Prostate gland (tissue), 2 donors: ENCODE measurements around the gene ITPRID1. TPM values are rescaled to one million over a fixed set of nuclear protein-coding genes. Genes with fewer than 3 reads are reported as not detected.
A peak's percentile ranks its signal among the peaks of the same experiment; 100 is the strongest.

ENCODE experiments used
- DNase-seq: peaks from one replicate; pipeline ENCODE4 v3.0.0-alpha.2; 2019; ENCODE audit warnings: low spot score
- H3K27ac ChIP-seq, 2 donors: fragments of 200-600 bp; sonication (generic); 2 replicates each; pipeline ENCODE4 v1.5.1; 2017 to 2019
- H3K27me3 ChIP-seq: fragments of 200-600 bp; sonication (generic); replicated peaks from 2 replicates; pipeline ENCODE4 v1.5.1; 2019; ENCODE audit not compliant: insufficient read depth
- H3K36me3 ChIP-seq, 2 donors: fragments of 200-600 bp; sonication (generic); 1 replicate in 1 of 2; 2 replicates in 1 of 2; pipeline versions ENCODE4 v1.5.1 to v1.8.1; 2017 to 2019
- H3K4me1 ChIP-seq: fragments of 200-600 bp; sonication (generic); replicated peaks from 2 replicates; pipeline ENCODE4 v1.5.1; 2019
- H3K4me3 ChIP-seq, 2 donors: fragments of 200-600 bp; sonication (generic); 2 replicates each; pipeline ENCODE4 v1.5.1; 2017 to 2019
- H3K9me3 ChIP-seq: fragments of 200-600 bp; sonication (generic); 2 replicates; pipeline ENCODE4 v1.5.1; 2017
- POLR2A ChIP-seq: fragments of 450-650 bp; IDR thresholded peaks from one replicate; pipeline ENCODE4 v1.6.1; 2016; ENCODE audit warnings: antibody characterized with exemption, mild to moderate bottlenecking
- POLR2AphosphoS5 ChIP-seq: sonication (generic); formaldehyde crosslinking; IDR thresholded peaks from one replicate; pipeline ENCODE4 v1.6.1; 2017; ENCODE audit warnings: antibody characterized with exemption
- WGBS: methylation state at CpG from one replicate; pipeline ENCODE4 v1.1.5; 2018; 5-methylcytosine and 5-hydroxymethylcytosine counted together
- intact Hi-C: fragments of 100-400 bp; cut with DNase I; formaldehyde crosslinking; loops from one replicate; pipeline ENCODE4 v1.14.2; 2022
- total RNA-seq, 2 donors: library from RNA; depleted of rRNA; stranded (reverse); fragments of >200 nt; gene quantifications; one replicate each; pipeline ENCODE4 v1.1.0, GENCODE V29; 2016
- TF ChIP-seq, protein P1 (sequence below), 4 experiments: fragments of 200-600 bp in 2 of 4; fragments of 450-650 bp in 2 of 4; sonication (generic) in 2 of 4; IDR thresholded peaks; 1 replicate in 3 of 4; 2 replicates in 1 of 4; pipeline ENCODE4 v1.5.1; 2016 to 2019; ENCODE audit warnings: antibody characterized with exemption in 4 of 4, mild to moderate bottlenecking in 2 of 4, moderate library complexity in 2 of 4

ITPRID1 gene
- total RNA-seq, 2 donors from 2014 or later, result 0.17 TPM; not detected in 1

DNA sequence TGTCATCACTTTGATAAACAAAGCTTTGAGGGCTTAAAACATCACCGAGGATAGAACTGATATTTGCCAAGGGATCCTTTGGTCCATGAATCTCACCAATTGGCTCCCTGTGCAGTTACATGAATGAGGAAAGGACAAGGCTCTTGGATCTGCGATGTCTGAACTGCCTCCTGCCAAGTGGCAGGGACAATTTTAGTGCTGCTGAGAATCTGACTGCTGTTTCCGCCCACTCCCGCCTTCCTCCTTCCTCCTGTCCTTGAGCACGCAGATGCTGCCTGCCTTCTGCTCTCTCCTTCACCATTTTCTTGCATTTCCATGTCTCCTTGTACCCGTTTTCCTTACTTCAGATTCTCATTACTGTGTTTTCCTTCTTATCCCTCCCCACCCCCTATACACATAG lies 26.8 kb upstream of the ITPRID1 start:
- Histone ChIP-seq H3K4me3 (no peak overlapping the region), H3K36me3 (no peaks in the 10 kb centered on the region), H3K4me1 (no peaks in the 10 kb centered on the region), H3K27me3 (no peaks in the 10 kb centered on the region), H3K9me3 (no peaks in the 10 kb centered on the region), H3K27ac (no peak overlapping the region)
- TF ChIP-seq, protein P1, sequence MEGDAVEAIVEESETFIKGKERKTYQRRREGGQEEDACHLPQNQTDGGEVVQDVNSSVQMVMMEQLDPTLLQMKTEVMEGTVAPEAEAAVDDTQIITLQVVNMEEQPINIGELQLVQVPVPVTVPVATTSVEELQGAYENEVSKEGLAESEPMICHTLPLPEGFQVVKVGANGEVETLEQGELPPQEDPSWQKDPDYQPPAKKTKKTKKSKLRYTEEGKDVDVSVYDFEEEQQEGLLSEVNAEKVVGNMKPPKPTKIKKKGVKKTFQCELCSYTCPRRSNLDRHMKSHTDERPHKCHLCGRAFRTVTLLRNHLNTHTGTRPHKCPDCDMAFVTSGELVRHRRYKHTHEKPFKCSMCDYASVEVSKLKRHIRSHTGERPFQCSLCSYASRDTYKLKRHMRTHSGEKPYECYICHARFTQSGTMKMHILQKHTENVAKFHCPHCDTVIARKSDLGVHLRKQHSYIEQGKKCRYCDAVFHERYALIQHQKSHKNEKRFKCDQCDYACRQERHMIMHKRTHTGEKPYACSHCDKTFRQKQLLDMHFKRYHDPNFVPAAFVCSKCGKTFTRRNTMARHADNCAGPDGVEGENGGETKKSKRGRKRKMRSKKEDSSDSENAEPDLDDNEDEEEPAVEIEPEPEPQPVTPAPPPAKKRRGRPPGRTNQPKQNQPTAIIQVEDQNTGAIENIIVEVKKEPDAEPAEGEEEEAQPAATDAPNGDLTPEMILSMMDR (IDR thresholded peaks at IDR 0.05), result no peak
- TF ChIP-seq POLR2AphosphoS5, result no peak
- TF ChIP-seq POLR2A, result no peak
- no peak for DNase-seq
- WGBS, result 60% methylated on average over 6 of the region's 6 CpGs
- intact Hi-C loops, result no loop called here

DNA sequence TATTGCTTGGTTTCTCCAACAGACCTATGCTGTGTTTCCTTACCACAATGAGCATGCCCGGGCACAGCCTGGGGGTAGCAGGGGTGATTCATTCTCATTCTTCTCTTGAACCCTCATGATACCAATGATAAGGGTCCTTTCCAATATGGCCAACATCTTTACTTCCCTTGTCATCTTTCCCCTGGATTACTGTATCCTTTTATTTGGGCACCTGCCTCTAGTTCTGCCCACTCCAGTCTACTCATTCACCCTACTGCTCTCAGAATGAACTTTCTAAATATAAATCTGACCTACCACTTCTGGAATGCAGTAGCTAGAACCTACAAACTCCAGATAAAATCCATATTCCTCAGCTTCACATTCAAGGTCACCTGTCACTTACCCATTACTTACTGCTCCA lies 26.4 kb upstream of the ITPRID1 start:
- DNase-seq, result no peak
- Histone ChIP-seq H3K4me1 (no peaks in the 10 kb centered on the region), H3K27ac (no peak overlapping the region), H3K4me3 (no peak overlapping the region), H3K27me3 (no peaks in the 10 kb centered on the region), H3K9me3 (no peaks in the 10 kb centered on the region), H3K36me3 (no peaks in the 10 kb centered on the region)
- intact Hi-C loops, result no loop called here
- TF ChIP-seq POLR2AphosphoS5, result no peak
- TF ChIP-seq, protein P1 (IDR thresholded peaks at IDR 0.05), result no peak
- no peak for TF ChIP-seq POLR2A
- WGBS, result 83% methylated on average over 1 of the region's 1 CpG

DNA sequence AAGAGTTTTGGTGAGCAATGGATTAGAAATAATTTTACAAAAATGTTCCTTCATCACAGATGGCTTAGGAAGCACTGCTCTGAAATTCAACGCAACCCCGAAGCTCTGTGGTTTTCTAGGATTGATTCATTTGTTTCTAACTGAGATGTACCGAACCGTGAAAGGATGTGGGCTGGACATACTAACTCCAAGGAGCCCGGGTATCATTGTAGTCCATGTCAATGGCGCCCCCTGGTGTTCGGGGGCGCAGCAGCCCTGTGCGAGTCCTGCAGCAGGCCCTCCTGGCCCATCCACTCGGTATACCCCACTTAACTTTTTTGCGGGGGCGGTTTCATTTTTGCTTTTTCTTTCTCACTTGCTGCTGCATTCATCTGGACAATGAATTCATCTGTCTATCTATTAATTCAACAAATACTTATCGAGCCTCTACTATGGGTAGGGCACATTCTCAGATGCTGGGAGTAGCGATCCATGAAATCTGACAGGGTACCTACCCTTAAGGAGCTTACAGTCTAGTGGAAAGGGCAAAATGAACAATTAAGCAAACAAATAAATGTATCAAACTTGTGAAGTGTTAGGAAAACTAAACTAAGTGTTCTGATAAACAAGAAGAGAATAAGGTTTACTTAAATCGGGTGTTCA lies 25.2 kb upstream of the ITPRID1 start:
- 55% methylated on average over 15 of the region's 15 CpGs for WGBS
- no peaks in the 10 kb centered on the region for H3K9me3 ChIP-seq
- no peak overlapping the region for H3K4me3 ChIP-seq
- intact Hi-C loops, result no loop called here
- TF ChIP-seq POLR2A (no peak), POLR2AphosphoS5 (no peak)
- TF ChIP-seq, protein P1 (IDR thresholded peaks at IDR 0.05), result peak; percentile 4 to 72 (median 50)
- no peaks in the 10 kb centered on the region for H3K27me3 ChIP-seq
- DNase-seq, result peak; percentile 29
- H3K36me3 ChIP-seq, result no peaks in the 10 kb centered on the region
- no peaks in the 10 kb centered on the region for H3K4me1 ChIP-seq
- no peak overlapping the region for H3K27ac ChIP-seq

DNA sequence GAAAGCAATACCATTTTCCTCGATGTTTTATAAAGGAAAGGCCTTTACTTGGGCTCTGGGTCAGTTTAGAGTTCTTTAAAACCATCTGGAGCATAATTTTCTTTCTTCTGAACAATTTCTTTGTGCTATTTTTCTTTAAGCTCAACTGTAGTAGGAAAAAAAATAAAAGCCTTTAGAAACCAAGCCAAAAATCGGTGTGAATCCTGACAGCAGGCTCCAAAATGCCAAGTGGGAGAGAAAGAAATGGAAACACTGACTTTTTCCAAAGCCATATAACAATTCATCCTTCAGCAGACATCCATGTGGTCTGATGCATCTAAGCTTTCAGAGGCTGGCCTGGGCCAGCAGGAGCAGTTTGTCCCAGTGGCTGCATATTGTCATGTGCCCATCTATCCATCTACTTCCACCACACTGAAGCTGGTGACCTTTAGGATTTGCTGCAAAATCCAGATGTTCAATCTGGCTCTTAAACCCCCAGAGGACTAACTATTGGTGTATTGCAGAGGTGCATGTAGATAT lies 23.0 kb upstream of the ITPRID1 start:
- Histone ChIP-seq H3K4me3 (no peak overlapping the region), H3K9me3 (no peaks in the 10 kb centered on the region), H3K27ac (no peak overlapping the region), H3K4me1 (no peaks in the 10 kb centered on the region), H3K36me3 (no peaks in the 10 kb centered on the region), H3K27me3 (no peaks in the 10 kb centered on the region)
- 40% methylated on average over 2 of the region's 2 CpGs for WGBS
- intact Hi-C loops, result no loop called here
- no peak for DNase-seq
- no peak for TF ChIP-seq POLR2AphosphoS5
- TF ChIP-seq POLR2A, result no peak
- TF ChIP-seq, protein P1 (IDR thresholded peaks at IDR 0.05), result no peak

DNA sequence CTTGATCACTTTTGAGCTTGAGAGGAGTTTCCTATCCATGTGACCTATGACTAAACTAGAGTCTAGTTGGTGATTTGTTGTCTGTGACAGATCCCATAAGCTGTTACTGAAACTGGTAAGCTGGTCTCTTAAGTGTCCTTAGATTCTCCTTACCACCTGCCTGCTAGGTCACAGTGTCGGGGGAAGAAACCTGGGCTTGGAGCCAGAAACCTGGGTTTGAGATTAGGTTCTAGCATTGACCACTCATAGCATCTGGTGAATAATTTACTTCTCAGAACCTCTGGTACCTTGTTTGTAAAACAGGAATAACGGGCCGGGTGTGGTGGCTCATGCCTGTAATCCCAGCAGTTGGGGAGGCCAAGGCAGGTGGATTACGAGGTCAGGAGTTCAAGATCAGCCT lies 21.8 kb upstream of the ITPRID1 start:
- H3K27ac ChIP-seq, result no peak overlapping the region
- no peaks in the 10 kb centered on the region for H3K9me3 ChIP-seq
- TF ChIP-seq POLR2A (no peak), POLR2AphosphoS5 (no peak)
- TF ChIP-seq, protein P1 (IDR thresholded peaks at IDR 0.05), result no peak
- WGBS, result 90% methylated on average over 4 of the region's 4 CpGs
- H3K36me3 ChIP-seq, result no peaks in the 10 kb centered on the region
- intact Hi-C loops, result no loop called here
- H3K27me3 ChIP-seq, result no peaks in the 10 kb centered on the region
- H3K4me3 ChIP-seq, result no peak overlapping the region
- H3K4me1 ChIP-seq, result no peaks in the 10 kb centered on the region
- DNase-seq, result no peak
